ENCODE results near the gene SEC24C. TPM values are rescaled to one million over a fixed set of nuclear protein-coding genes. Genes with fewer than 3 reads are reported as not detected.

The SEC24C gene
- total RNA-seq, 1 experiment from 2014 or later = 325 TPM

GRCh38 chr10:73812657-73813056 lies 68.5 kb downstream of the SEC24C start:
- DNase-seq (no peak), ATAC-seq (no peak)
- intact Hi-C loops (cut with micrococcal nuclease) = no loop called here
- BruUV-seq (replicated peaks) = TSS peak; percentile 50
- TF ChIP-seq EZH2 (IDR thresholded peaks at IDR 0.05; ENCODE audit: low read length, unreplicated experiment) (no peak), CTCF (conservative IDR thresholded peaks at IDR 0.05; ENCODE audit: low read depth, low read length) (no peak), EZH2phosphoT487 (IDR thresholded peaks at IDR 0.05; ENCODE audit: borderline replicate concordance, low read length) (no peak)
- no peak overlapping the region for H2AFZ ChIP-seq (ENCODE audit: low read length)
- CTCF ChIA-PET = interaction anchor here (0.7 kb wide), 1 partner anchor 67 kb away, joined by 3 read pairs; no protein-coding TSS in a partner anchor
- H3K79me2 ChIP-seq (ENCODE audit: low read length) = peaks cover 13% of the 10 kb centered on the region
- no peak overlapping the region for H3K4me2 ChIP-seq (ENCODE audit: low read length)
- H3K9me3 ChIP-seq (ENCODE audit: low read length) = no peaks in the 10 kb centered on the region
- no peaks in the 10 kb centered on the region; the same call in 1 of the 2 replicates for H4K20me1 ChIP-seq (ENCODE audit: low read length)
- no peaks in the 10 kb centered on the region for H3K9me2 ChIP-seq (replicated peaks; ENCODE audit: low read length)
- H3K4me3 ChIP-seq (ENCODE audit: low read length) = no peak overlapping the region
- peaks cover 39% of the 10 kb centered on the region for H3K36me3 ChIP-seq (ENCODE audit: low read depth, low read length)
- POLR2A ChIA-PET (ENCODE audit: unreplicated experiment) = interaction anchor here (0.6 to 0.7 kb wide), 2 partner anchors 27 to 1906 kb away, joined by 4 to 13 read pairs; no protein-coding TSS in a partner anchor
- H3K4me1 ChIP-seq (ENCODE audit: insufficient read depth, low read length) = peaks cover 4% of the 10 kb centered on the region
- H3K27ac ChIP-seq (ENCODE audit: low read length) = no peak overlapping the region
- H3K27me3 ChIP-seq (ENCODE audit: low read length) = no peaks in the 10 kb centered on the region
- H3K9ac ChIP-seq (ENCODE audit: low read length) = no peak overlapping the region
- peaks cover 14% of the 10 kb centered on the region for H3F3A ChIP-seq (ENCODE audit: low read length, unreplicated experiment)

- Histone ChIP-seq H3K79me2 (ENCODE audit: low read length) (peaks cover 13% of the 10 kb centered on the region), H3K27me3 (ENCODE audit: low read length) (no peaks in the 10 kb centered on the region), H3K9me3 (ENCODE audit: low read length) (no peaks in the 10 kb centered on the region), H4K20me1 (ENCODE audit: low read length) (no peaks in the 10 kb centered on the region; the same call in 1 of the 2 replicates), H3K36me3 (ENCODE audit: low read depth, low read length) (peaks cover 45% of the 10 kb centered on the region), H3K4me1 (ENCODE audit: insufficient read depth, low read length) (peaks cover 4% of the 10 kb centered on the region), H3K4me2 (ENCODE audit: low read length) (no peak overlapping the region), H2AFZ (ENCODE audit: low read length) (no peak overlapping the region), H3K4me3 (ENCODE audit: low read length) (no peak overlapping the region), H3K27ac (ENCODE audit: low read length) (no peak overlapping the region), H3K9me2 (replicated peaks; ENCODE audit: low read length) (no peaks in the 10 kb centered on the region), H3K9ac (ENCODE audit: low read length) (no peak overlapping the region), H3F3A (ENCODE audit: low read length, unreplicated experiment) (peaks cover 14% of the 10 kb centered on the region)
- ATAC-seq = no peak
- POLR2A ChIA-PET (ENCODE audit: unreplicated experiment) = no interaction called here
- intact Hi-C loops (cut with micrococcal nuclease) = no loop called here
- no peak for TF ChIP-seq EZH2 (IDR thresholded peaks at IDR 0.05; ENCODE audit: low read length, unreplicated experiment)
- TF ChIP-seq CTCF (conservative IDR thresholded peaks at IDR 0.05; ENCODE audit: low read depth, low read length) = no peak
- TF ChIP-seq EZH2phosphoT487 (IDR thresholded peaks at IDR 0.05; ENCODE audit: borderline replicate concordance, low read length) = no peak
- no TSS peak for BruUV-seq (replicated peaks)
- CTCF ChIA-PET = no interaction called here
- DNase-seq = no peak
These were observed 69.2 kb downstream of the SEC24C start for GRCh38 chr10:73813333-73813732.

GRCh38 chr10:73814276-73814895 lies 70.2 kb downstream of the SEC24C start:
- DNase-seq = no peak
- CTCF ChIA-PET = interaction anchor here (1.0 kb wide), 1 partner anchor 11 kb away, joined by 5 read pairs; no protein-coding TSS in a partner anchor

More at GRCh38 chr10:73814276-73814895, 70.2 kb downstream of the SEC24C start:
- peaks cover 3% of the 10 kb centered on the region; the same call in 1 of the 2 replicates for H4K20me1 ChIP-seq (ENCODE audit: low read length)
- no peak overlapping the region for H2AFZ ChIP-seq (ENCODE audit: low read length)
- H3K4me1 ChIP-seq (ENCODE audit: insufficient read depth, low read length) = peaks cover 9% of the 10 kb centered on the region
- no peak overlapping the region for H3K9ac ChIP-seq (ENCODE audit: low read length)
- peaks cover 13% of the 10 kb centered on the region for H3K79me2 ChIP-seq (ENCODE audit: low read length)
- no peak overlapping the region for H3K4me3 ChIP-seq (ENCODE audit: low read length)
- H3K9me2 ChIP-seq (replicated peaks; ENCODE audit: low read length) = no peaks in the 10 kb centered on the region
- H3K9me3 ChIP-seq (ENCODE audit: low read length) = no peaks in the 10 kb centered on the region
- H3K27me3 ChIP-seq (ENCODE audit: low read length) = no peaks in the 10 kb centered on the region
- POLR2A ChIA-PET (ENCODE audit: unreplicated experiment) = no interaction called here
- no peak overlapping the region for H3K27ac ChIP-seq (ENCODE audit: low read length)
- no peak overlapping the region for H3K4me2 ChIP-seq (ENCODE audit: low read length)
- TF ChIP-seq CTCF (conservative IDR thresholded peaks at IDR 0.05; ENCODE audit: low read depth, low read length) (no peak), EZH2phosphoT487 (IDR thresholded peaks at IDR 0.05; ENCODE audit: borderline replicate concordance, low read length) (no peak), EZH2 (IDR thresholded peaks at IDR 0.05; ENCODE audit: low read length, unreplicated experiment) (no peak)
- intact Hi-C loops (cut with micrococcal nuclease) = no loop called here
- no TSS peak for BruUV-seq (replicated peaks)
- ATAC-seq = no peak
- H3F3A ChIP-seq (ENCODE audit: low read length, unreplicated experiment) = peaks cover 14% of the 10 kb centered on the region
- H3K36me3 ChIP-seq (ENCODE audit: low read depth, low read length) = peaks cover 45% of the 10 kb centered on the region

Data from PC-3 (cell line).